H1 (cell line): Measurements from ENCODE around the gene PSMD3. TPM values are rescaled to one million over a fixed set of nuclear protein-coding genes. Genes with fewer than 3 reads are reported as not detected.
"Not testable (repeated sequence)": the region's sequence is repeated elsewhere in the genome, so short reads cannot be mapped to it uniquely, and the experiment has no call there.

Experiments used
- CTCF ChIA-PET: fragments of 300-600 bp; sonication (Branson Sonifier 250); formaldehyde crosslinking; loops from one replicate; lab custom pipeline; 2021; ENCODE audit not compliant: partially characterized antibody; lab: Charles Lee
- POLR2A ChIA-PET: fragments of 300-600 bp; sonication (Branson Sonifier 250); formaldehyde crosslinking; loops from one replicate; lab custom pipeline; 2021; ENCODE audit warnings: inconsistent platforms; ENCODE audit not compliant: partially characterized antibody; lab: Charles Lee
- DNase-seq, 2 experiments: peaks; one replicate each; pipeline versions ENCODE4 v3.0.0 to v3.0.0-alpha.2; 2010 to 2022; ENCODE audit warnings: low spot score in 2 of 2, low read depth in 1 of 2, mixed read lengths in 1 of 2
- FAIRE-seq: peaks from 2 replicates; lab custom pipeline; 2011; peaks lifted over from hg19 to GRCh38; lab: Jason Lieb, UNC
- H2AFZ ChIP-seq: 2 replicates; pipeline ENCODE4 v1.8.1; 2012; ENCODE audit warnings: low read length, inconsistent platforms
- H2AK5ac ChIP-seq: 2 replicates; pipeline ENCODE4 v1.6.1; 2013; ENCODE audit warnings: low read depth, low read length
- H2BK120ac ChIP-seq: replicated peaks from 2 replicates; pipeline ENCODE3; 2013; ENCODE audit warnings: low read depth, low read length, inconsistent platforms
- H2BK12ac ChIP-seq: 2 replicates; pipeline ENCODE4 v1.6.1; 2013; ENCODE audit warnings: low read depth, low read length
- H2BK15ac ChIP-seq: 2 replicates; pipeline ENCODE4 v1.6.1; 2013; ENCODE audit warnings: low read length
- H2BK20ac ChIP-seq: 2 replicates; pipeline ENCODE4 v1.6.1; 2013; ENCODE audit warnings: low read length
- H2BK5ac ChIP-seq: 2 replicates; pipeline ENCODE4 v1.6.1; 2013; ENCODE audit warnings: low read depth, low read length
- H3K14ac ChIP-seq: 2 replicates; pipeline ENCODE4 v1.6.1; 2013; ENCODE audit warnings: inconsistent platforms; ENCODE audit not compliant: insufficient read length
- H3K18ac ChIP-seq: 2 replicates; pipeline ENCODE4 v1.6.1; 2013; ENCODE audit warnings: low read length; ENCODE audit errors: extremely low read depth
- H3K23ac ChIP-seq: 2 replicates; pipeline ENCODE4 v1.6.1; 2013; ENCODE audit warnings: inconsistent platforms; ENCODE audit not compliant: insufficient read length
- H3K23me2 ChIP-seq: 2 replicates; pipeline ENCODE4 v1.6.1; 2013; ENCODE audit warnings: low read depth, low read length
- H3K27ac ChIP-seq: 2 replicates; pipeline ENCODE4 v1.6.1; 2011; ENCODE audit warnings: low read depth, low read length, inconsistent platforms
- H3K27me3 ChIP-seq, 4 experiments: replicated peaks in 1 of 4; 1 replicate in 1 of 4; 2 replicates in 3 of 4; pipeline versions ENCODE4 v1.6.1 to v1.8.1; 2011 to 2013; ENCODE audit warnings: low read length in 3 of 4, mild to moderate bottlenecking in 3 of 4, inconsistent platforms in 2 of 4, mixed read lengths in 2 of 4, moderate library complexity in 1 of 4; ENCODE audit not compliant: control insufficient read depth in 3 of 4, insufficient read depth in 3 of 4; ENCODE audit errors: extremely low read depth in 1 of 4
- H3K36me3 ChIP-seq, 4 experiments: 2 replicates each; pipeline versions ENCODE4 v1.6.1 to v1.8.1; 2011 to 2013; ENCODE audit warnings: mild to moderate bottlenecking in 4 of 4, low read length in 3 of 4, moderate library complexity in 2 of 4, control low read depth in 1 of 4, inconsistent platforms in 1 of 4; ENCODE audit not compliant: insufficient read depth in 4 of 4, control insufficient read depth in 2 of 4
- H3K4ac ChIP-seq: replicated peaks from 2 replicates; pipeline ENCODE3; 2013; ENCODE audit warnings: low read length, low read depth, mixed read lengths, inconsistent platforms; ENCODE audit not compliant: insufficient read length
- H3K4me1 ChIP-seq, 4 experiments: replicated peaks in 1 of 4; 1 replicate in 1 of 4; 2 replicates in 3 of 4; pipeline versions ENCODE4 v1.6.1 to v1.8.1; 2011 to 2013; ENCODE audit warnings: low read length in 3 of 4, inconsistent platforms in 2 of 4, mixed read lengths in 1 of 4; ENCODE audit not compliant: insufficient read depth in 4 of 4, control insufficient read depth in 3 of 4
- H3K4me2 ChIP-seq, 2 experiments: 2 replicates each; pipeline versions ENCODE4 v1.6.1 to v1.8.1; 2011 to 2013; ENCODE audit warnings: low read depth in 2 of 2, low read length in 2 of 2, control low read depth in 1 of 2, inconsistent platforms in 1 of 2, mild to moderate bottlenecking in 1 of 2; ENCODE audit not compliant: insufficient read depth in 1 of 2
- H3K4me3 ChIP-seq, 4 experiments: fragments of 200-600, 300-600 bp in 1 of 4; sonication (generic), shearing (Covaris generic), sonication (Bioruptor Twin) in 1 of 4; 2 replicates each; pipeline versions ENCODE4 v1.5.1 to v1.8.1; 2011 to 2016; ENCODE audit warnings: low read length in 4 of 4, low read depth in 3 of 4, control low read depth in 2 of 4, inconsistent platforms in 2 of 4, mild to moderate bottlenecking in 2 of 4, mixed read lengths in 1 of 4, moderate library complexity in 1 of 4; ENCODE audit not compliant: insufficient read depth in 2 of 4; ENCODE audit errors: extremely low read depth in 1 of 4
- H3K56ac ChIP-seq: replicated peaks from 2 replicates; pipeline ENCODE3; 2013; ENCODE audit warnings: low read depth, mild to moderate bottlenecking, mixed read lengths, low read length, inconsistent platforms; ENCODE audit not compliant: insufficient read length
- H3K79me1 ChIP-seq: 2 replicates; pipeline ENCODE4 v1.6.1; 2013; ENCODE audit warnings: low read depth, low read length, control low read depth
- H3K79me2 ChIP-seq, 2 experiments: 2 replicates each; pipeline versions ENCODE4 v1.6.1 to v1.8.1; 2012 to 2013; ENCODE audit warnings: low read length in 2 of 2, mild to moderate bottlenecking in 2 of 2, inconsistent platforms in 1 of 2; ENCODE audit not compliant: insufficient read depth in 2 of 2, control insufficient read depth in 1 of 2
- H3K9ac ChIP-seq, 4 experiments: replicated peaks in 1 of 4; 1 replicate in 1 of 4; 2 replicates in 3 of 4; pipeline versions ENCODE4 v1.6.1 to v1.8.1; 2011 to 2013; ENCODE audit warnings: low read depth in 3 of 4, low read length in 3 of 4, control low read depth in 2 of 4, mild to moderate bottlenecking in 2 of 4, moderate library complexity in 2 of 4, inconsistent platforms in 1 of 4; ENCODE audit errors: extremely low read depth in 1 of 4
- H3K9me3 ChIP-seq, 2 experiments: 2 replicates each; pipeline versions ENCODE4 v1.6.1 to v1.8.1; 2012 to 2013; ENCODE audit warnings: mild to moderate bottlenecking in 2 of 2, moderate library complexity in 2 of 2, control low read depth in 1 of 2, inconsistent platforms in 1 of 2, low read depth in 1 of 2, low read length in 1 of 2, mixed read lengths in 1 of 2; ENCODE audit not compliant: insufficient read depth in 2 of 2
- H4K20me1 ChIP-seq, 2 experiments: replicated peaks in 1 of 2; 2 replicates each; pipeline versions ENCODE3 to v1.8.1; 2011 to 2013; ENCODE audit warnings: inconsistent platforms in 2 of 2, low read length in 2 of 2, mild to moderate bottlenecking in 1 of 2; ENCODE audit not compliant: insufficient read depth in 2 of 2, control insufficient read depth in 1 of 2
- H4K5ac ChIP-seq: 2 replicates; pipeline ENCODE4 v1.6.1; 2013; ENCODE audit warnings: low read length, low read depth, mixed read lengths, inconsistent platforms; ENCODE audit not compliant: insufficient read length
- H4K8ac ChIP-seq: 2 replicates; pipeline ENCODE4 v1.8.0; 2013; ENCODE audit warnings: mild to moderate bottlenecking, moderate library complexity, low read length, inconsistent platforms; ENCODE audit not compliant: insufficient read depth; ENCODE audit errors: extremely low read depth
- H4K91ac ChIP-seq: replicated peaks from 2 replicates; pipeline ENCODE3; 2013; ENCODE audit warnings: low read length, mixed read lengths, inconsistent platforms; ENCODE audit not compliant: insufficient read length
- WGBS, 2 experiments: shearing (Covaris generic) in 1 of 2; methylation state at CpG; one replicate each; pipeline versions ENCODE4 v1.1.6 to v1.1.7; 2013 to 2015; ENCODE audit warnings: low lambda C conversion rate in 2 of 2, mixed read lengths in 2 of 2, inconsistent platforms in 1 of 2, low coverage in 1 of 2, missing lambda C conversion rate in 1 of 2; ENCODE audit not compliant: insufficient replicate concordance in 2 of 2, insufficient coverage in 1 of 2, insufficient read length in 1 of 2; ENCODE audit errors: extremely low coverage in 1 of 2, missing lambda C conversion rate in 1 of 2; 5-methylcytosine and 5-hydroxymethylcytosine counted together
- polyA plus RNA-seq, 7 experiments: library from polyadenylated mRNA; depleted of rRNA in 3 of 7; stranded (reverse) in 5 of 7; unstranded in 2 of 7; fragments of >200 nt in 5 of 7; fragments of 200-250 nt in 2 of 7; gene quantifications; 1 replicate in 5 of 7; 2 replicates in 1 of 7; 4 replicates in 1 of 7; pipeline versions ENCODE4 v1.2.1 to v1.2.3, GENCODE V29; 2011 to 2013; ENCODE audit warnings: missing spikeins in 2 of 7, mixed read lengths in 2 of 7
- total RNA-seq: library from RNA; stranded (reverse); fragmentation: NEBNext Ultra II Directional; extraction: Animal tissue kit (Norgen Biotek cat#: 25700); gene quantifications from 2 replicates; pipeline ENCODE4 v1.2.1, GENCODE V29; 2021

PSMD3 gene
- total and polyA plus RNA-seq, 2 of the 8 experiments (the other 6 are each of a cell fraction or from before 2014, with no cell fraction given): 151 to 198 TPM

DNA sequence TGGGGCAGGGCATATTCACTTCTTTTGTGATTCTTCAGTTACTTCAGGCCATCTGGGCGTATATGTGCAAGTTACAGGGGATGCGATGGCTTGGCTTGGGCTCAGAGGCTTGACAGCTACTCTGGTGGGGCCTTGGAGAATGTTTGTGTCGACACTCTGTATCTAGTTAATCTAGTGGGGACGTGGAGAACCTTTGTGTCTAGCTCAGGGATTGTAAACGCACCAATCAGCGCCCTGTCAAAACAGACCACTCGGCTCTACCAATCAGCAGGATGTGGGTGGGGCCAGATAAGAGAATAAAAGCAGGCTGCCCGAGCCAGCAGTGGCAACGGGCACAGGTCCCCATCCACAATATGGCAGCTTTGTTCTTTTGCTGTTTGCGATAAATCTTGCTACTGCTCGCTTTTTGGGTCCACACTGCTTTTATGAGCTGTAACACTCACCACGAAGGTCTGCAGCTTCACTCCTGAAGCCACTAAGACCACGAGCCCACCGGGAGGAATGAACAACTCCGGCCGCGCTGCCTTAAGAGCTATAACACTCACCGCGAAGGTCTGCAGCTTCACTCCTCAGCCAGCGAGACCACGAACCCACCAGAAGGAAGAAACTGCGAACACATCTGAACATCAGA lies 31.5 kb downstream of the PSMD3 start:
- not testable (repeated sequence) for H3K9ac ChIP-seq, H3K14ac ChIP-seq, H2AFZ ChIP-seq, H3K4me2 ChIP-seq, H3K79me1 ChIP-seq, FAIRE-seq, H2BK20ac ChIP-seq, H2BK12ac ChIP-seq, H4K5ac ChIP-seq, H3K18ac ChIP-seq, H2BK15ac ChIP-seq, H2AK5ac ChIP-seq, H3K4ac ChIP-seq, H3K4me3 ChIP-seq, H3K23ac ChIP-seq, H4K91ac ChIP-seq, H3K27me3 ChIP-seq, H3K79me2 ChIP-seq, H4K20me1 ChIP-seq, DNase-seq, H3K56ac ChIP-seq, H3K9me3 ChIP-seq, H3K27ac ChIP-seq, H3K4me1 ChIP-seq, H3K36me3 ChIP-seq, H2BK5ac ChIP-seq, H3K23me2 ChIP-seq, H2BK120ac ChIP-seq
- H4K8ac ChIP-seq: peak overlapping the region; percentile 14; the same call in 1 of the 2 replicates
- CTCF ChIA-PET: interaction anchor here (0.6 to 15.0 kb wide), 9 partner anchors 18 to 381 kb away, joined by 3 to 428 read pairs (median 7); no protein-coding TSS in a partner anchor
- POLR2A ChIA-PET: interaction anchor here (0.7 to 1.8 kb wide), 5 partner anchors 13 to 145 kb away, joined by 3 to 5 read pairs (median 3); no protein-coding TSS in a partner anchor
- WGBS, 2 experiments: 96% methylated on average over 21 of the region's 22 CpGs; no CpG with 5 or more reads in 1 of the 2 experiments
